ENCODE measurements around the gene GMEB1.
"Not testable (repeated sequence)": the region's sequence is repeated elsewhere in the genome, so short reads cannot be mapped to it uniquely, and the experiment has no call there.

GMEB1 gene

DNA sequence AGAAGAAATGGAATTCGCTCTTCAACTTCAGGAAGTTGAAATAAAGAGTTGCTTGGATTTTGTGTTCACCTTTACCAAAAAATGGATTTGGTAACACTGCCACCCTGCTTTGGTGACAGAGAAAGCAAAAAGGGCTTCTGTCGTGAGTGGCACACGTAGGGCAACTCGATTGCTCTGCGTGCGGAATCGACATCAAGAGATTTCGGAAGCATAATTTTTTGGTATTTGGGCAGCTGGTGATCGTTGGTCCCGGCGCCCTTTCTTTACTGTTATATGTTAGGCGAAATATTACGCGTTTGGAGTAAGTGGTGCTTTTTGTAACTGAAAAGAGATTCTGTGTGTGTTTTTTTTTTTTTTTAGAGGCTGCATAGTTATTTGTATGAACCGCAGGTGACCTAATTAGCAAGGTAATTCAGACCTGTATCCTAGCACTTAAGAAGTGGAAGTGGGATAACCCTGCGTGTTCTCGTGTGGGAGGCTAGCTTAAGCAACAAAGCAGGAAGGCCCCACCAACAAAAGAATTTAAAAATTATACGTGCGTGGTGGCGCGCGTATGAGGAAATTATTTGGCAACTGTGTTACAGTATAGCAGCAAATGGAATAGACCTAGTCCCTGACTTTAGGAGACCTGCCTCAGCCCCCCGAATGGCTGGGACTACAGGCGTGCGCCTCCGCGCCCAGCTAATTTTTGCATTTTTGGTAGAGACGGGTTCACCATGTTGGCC, 19.9 kb upstream of the GMEB1 start, which contains the start of gene RNU11:
Gene RNU11 (plus strand): TSS at position 127 of the 725 bp plus-strand sequence.
- intact Hi-C loops (cut with DNase I; ENCODE audit: low total_unique reads): loop anchor here (10.0 kb wide), 1 partner anchor 226 kb away; no protein-coding TSS in a partner anchor
- H3K27ac ChIP-seq: peak within 1 kb of the TSS; percentile 88 to 89
- H3K4me1 ChIP-seq: peaks cover 0 to 25% (median 21%) of the 10 kb centered on the region in 4 donors
- DNase-seq: peak; percentile 88 to 92
- H3K9me3 ChIP-seq: no peaks in the 10 kb centered on the region
- TF ChIP-seq CTCF (IDR thresholded peaks at IDR 0.05): no peak
- no peaks in the 10 kb centered on the region for H3K27me3 ChIP-seq
- no peaks in the 10 kb centered on the region for H3K36me3 ChIP-seq
- peak within 1 kb of the TSS; percentile 49 to 57 for H3K4me3 ChIP-seq

DNA sequence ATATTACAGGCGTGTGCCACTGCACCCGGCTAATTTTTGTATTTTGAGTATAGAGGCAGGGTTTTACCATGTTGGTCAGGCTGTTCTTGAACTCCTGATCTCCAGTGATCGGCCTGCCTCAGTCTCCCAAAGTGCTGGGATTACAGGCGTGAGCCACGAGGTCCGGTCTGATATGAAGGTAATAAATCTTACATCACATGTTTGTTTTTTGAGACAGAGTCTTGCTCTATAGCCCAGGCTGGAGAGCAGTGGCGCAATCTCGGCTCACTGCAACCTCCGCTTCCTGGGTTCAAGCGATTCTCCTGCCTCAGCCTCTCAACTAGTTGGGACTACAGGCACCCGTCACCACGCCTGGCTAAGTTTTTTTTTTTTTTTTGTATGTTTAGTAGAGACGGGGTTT, 15.5 kb upstream of the GMEB1 start:
- intact Hi-C loops (cut with DNase I; ENCODE audit: low total_unique reads); H3K27ac ChIP-seq; H3K4me3 ChIP-seq; H3K36me3 ChIP-seq; DNase-seq; H3K4me1 ChIP-seq; H3K27me3 ChIP-seq; H3K9me3 ChIP-seq: not testable (repeated sequence)

- H3K27ac ChIP-seq; H3K9me3 ChIP-seq; H3K27me3 ChIP-seq; intact Hi-C loops (cut with DNase I; ENCODE audit: low total_unique reads); H3K36me3 ChIP-seq; H3K4me1 ChIP-seq; H3K4me3 ChIP-seq; DNase-seq: not testable (repeated sequence)
Measured at GRCh38 chr1:28653870-28654269, 14.7 kb upstream of the GMEB1 start.

DNA sequence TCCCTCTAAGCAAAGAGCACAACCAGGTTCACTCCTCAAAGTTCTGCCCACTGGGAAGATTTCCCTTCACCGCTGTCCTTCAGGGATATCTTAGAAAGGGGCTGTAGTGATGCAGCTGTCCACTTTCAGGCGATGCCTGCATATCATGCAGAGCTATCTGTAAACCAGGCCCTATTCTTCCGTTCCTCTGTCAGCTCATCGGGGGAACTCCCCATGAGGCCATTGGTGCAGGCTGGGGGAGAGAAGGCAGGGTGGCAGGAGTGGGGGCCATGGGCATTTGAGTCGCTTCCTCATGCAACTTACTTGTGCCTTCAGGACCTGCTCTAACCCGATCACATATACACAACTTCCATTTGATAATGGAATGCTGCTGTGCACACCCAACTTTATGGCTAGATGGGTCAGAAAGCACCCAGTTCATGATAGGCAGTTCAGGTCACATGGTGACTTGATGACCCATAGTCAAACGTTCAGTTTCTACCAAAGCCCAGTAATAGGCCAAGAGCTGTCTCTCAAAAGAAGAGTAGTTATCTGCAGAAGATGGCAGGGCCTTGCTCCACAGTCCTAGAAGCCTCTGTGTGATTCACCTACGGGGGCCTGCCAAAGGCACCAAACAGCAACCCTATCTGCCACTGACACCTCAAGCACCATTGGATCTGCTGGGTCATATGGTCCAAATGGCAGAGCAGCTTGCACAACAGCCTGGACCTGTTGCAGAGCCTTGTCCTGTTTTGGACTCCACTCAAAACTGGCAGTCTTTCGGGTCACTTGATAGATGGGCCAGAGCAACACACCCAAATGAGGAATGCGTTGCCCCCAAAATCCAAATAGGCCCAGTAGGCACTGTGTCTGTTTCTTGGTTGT, 12.9 kb upstream of the GMEB1 start:
- H3K4me1 ChIP-seq; H3K36me3 ChIP-seq; intact Hi-C loops (cut with DNase I; ENCODE audit: low total_unique reads); H3K27me3 ChIP-seq; H3K9me3 ChIP-seq; H3K27ac ChIP-seq; DNase-seq; H3K4me3 ChIP-seq: not testable (repeated sequence)

DNA sequence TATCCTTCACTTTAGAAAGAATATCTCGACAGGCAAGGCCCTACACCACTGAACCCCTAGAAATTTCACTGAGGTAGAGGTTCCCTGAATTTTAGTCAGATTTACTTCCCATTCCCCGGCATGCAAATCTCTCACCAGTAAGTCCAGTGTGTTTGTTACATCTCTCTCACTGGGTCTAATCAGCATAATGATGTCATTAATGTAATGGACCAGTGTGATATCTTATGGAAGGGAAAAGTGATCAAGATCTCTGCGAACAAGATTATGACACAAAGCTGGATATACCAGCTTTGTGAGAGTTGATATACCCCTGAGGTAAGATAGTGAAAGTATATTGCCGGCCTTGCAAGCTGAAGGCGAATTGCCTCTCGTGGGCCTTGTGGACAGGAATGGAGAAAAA, 12.2 kb upstream of the GMEB1 start:
- Histone ChIP-seq H3K36me3 (no peaks in the 10 kb centered on the region), H3K4me1 (no peaks in the 10 kb centered on the region), H3K27me3 (no peaks in the 10 kb centered on the region), H3K4me3 (no peak overlapping the region), H3K27ac (no peak overlapping the region), H3K9me3 (no peaks in the 10 kb centered on the region)
- TF ChIP-seq CTCF (IDR thresholded peaks at IDR 0.05): no peak
- intact Hi-C loops (cut with DNase I; ENCODE audit: low total_unique reads): no loop called here
- DNase-seq: no peak

- peaks cover 0 to 13% (median 7%) of the 10 kb centered on the region in 4 donors for H3K4me1 ChIP-seq
- H3K4me3 ChIP-seq: no peak overlapping the region
- intact Hi-C loops (cut with DNase I; ENCODE audit: low total_unique reads): no loop called here
- H3K27ac ChIP-seq: no peak overlapping the region
- H3K9me3 ChIP-seq: no peaks in the 10 kb centered on the region
- TF ChIP-seq CTCF (IDR thresholded peaks at IDR 0.05): no peak
- DNase-seq: no peak
- H3K27me3 ChIP-seq: no peaks in the 10 kb centered on the region
- no peaks in the 10 kb centered on the region for H3K36me3 ChIP-seq
Measured at GRCh38 chr1:28663871-28664470, 4.6 kb upstream of the GMEB1 start.

DNA sequence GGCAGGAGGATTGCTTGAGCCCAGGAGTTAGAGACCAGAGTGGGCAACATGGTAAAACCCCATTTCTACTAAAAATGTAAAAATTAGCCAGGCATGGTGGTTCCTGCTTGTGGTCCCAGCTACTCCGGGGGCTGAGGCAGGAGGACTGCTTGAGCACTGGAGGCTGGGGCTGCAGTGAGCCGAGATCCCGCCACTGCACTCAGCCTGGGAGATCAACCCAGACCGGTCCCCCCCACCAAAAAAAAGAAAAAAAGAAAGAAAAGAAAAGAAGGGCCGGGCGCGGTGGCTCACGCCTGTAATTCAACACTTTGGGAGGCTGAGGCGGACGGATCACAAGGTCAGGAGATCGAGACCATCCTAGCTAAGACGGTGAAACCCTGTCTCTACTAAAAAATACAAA, 1.8 kb upstream of the GMEB1 start:
- Histone ChIP-seq H3K36me3 (no peaks in the 10 kb centered on the region), H3K4me3 (no peak overlapping the region), H3K4me1 (peaks cover 0 to 25% (median 7%) of the 10 kb centered on the region in 4 donors), H3K9me3 (no peaks in the 10 kb centered on the region), H3K27ac (no peak overlapping the region), H3K27me3 (no peaks in the 10 kb centered on the region)
- intact Hi-C loops (cut with DNase I; ENCODE audit: low total_unique reads): loop anchor here (2.0 kb wide), 1 partner anchor 16 kb away; no protein-coding TSS in a partner anchor
- TF ChIP-seq CTCF (IDR thresholded peaks at IDR 0.05): no peak
- no peak for DNase-seq
